NCI-H446 treated with DMSO at 0.1 percent for 48 hours (cell line): Measurements from ENCODE around the gene KCNJ14.
A peak's percentile ranks its signal among the peaks of the same experiment; 100 is the strongest.

ENCODE experiments used
- DNase-seq: peaks from one replicate; lab custom pipeline; 2025; lab: John Stamatoyannopoulos, UW

The KCNJ14 gene

GRCh38 chr19:48455171-48455907 is at the start of gene KCNJ14:
Gene KCNJ14 (plus strand): TSS chr19:48455574. CDS start chr19:48461725, 6,151 bp downstream.
- no peak for DNase-seq

- DNase-seq, result no peak
These were observed 49.5 kb upstream of the KCNJ14 start for GRCh38 chr19:48405850-48406249.

GRCh38 chr19:48413879-48414587 is 41.3 kb upstream of the KCNJ14 start:
- DNase-seq, result no peak

- DNase-seq, result no peak
These were observed 40.0 kb upstream of the KCNJ14 start for GRCh38 chr19:48415395-48415794.

- no peak for DNase-seq
These were observed 39.6 kb upstream of the KCNJ14 start for GRCh38 chr19:48415806-48416221.

GRCh38 chr19:48417421-48417820 is 38.0 kb upstream of the KCNJ14 start:
- no peak for DNase-seq

GRCh38 chr19:48418317-48419064 is 36.9 kb upstream of the KCNJ14 start:
- DNase-seq, result no peak

GRCh38 chr19:48419158-48419920 is 36.0 kb upstream of the KCNJ14 start:
- DNase-seq, result no peak

- no peak for DNase-seq
These were observed 33.8 kb upstream of the KCNJ14 start for GRCh38 chr19:48421548-48421947.

- DNase-seq, result no peak
These were observed 30.6 kb upstream of the KCNJ14 start for GRCh38 chr19:48424694-48425219.

GRCh38 chr19:48428670-48429069 is 26.7 kb upstream of the KCNJ14 start:
- DNase-seq, result no peak

GRCh38 chr19:48433337-48433736 is 22.0 kb upstream of the KCNJ14 start:
- no peak for DNase-seq

GRCh38 chr19:48436586-48436985 is 18.8 kb upstream of the KCNJ14 start:
- no peak for DNase-seq

GRCh38 chr19:48441360-48442050 is 13.9 kb upstream of the KCNJ14 start:
- no peak for DNase-seq

GRCh38 chr19:48442116-48443035 is 13.0 kb upstream of the KCNJ14 start:
- DNase-seq, result no peak

GRCh38 chr19:48443256-48443655 is 12.1 kb upstream of the KCNJ14 start:
- DNase-seq, result no peak

- DNase-seq, result no peak
These were observed 11.6 kb upstream of the KCNJ14 start for GRCh38 chr19:48443731-48444128.

- no peak for DNase-seq
These were observed 11.0 kb upstream of the KCNJ14 start for GRCh38 chr19:48444129-48444935.

GRCh38 chr19:48444936-48445200 is 10.5 kb upstream of the KCNJ14 start:
- no peak for DNase-seq

GRCh38 chr19:48445256-48445605 is 10.1 kb upstream of the KCNJ14 start:
- peak; percentile 88 for DNase-seq
